ENCODE measurements around the gene CELF3. TPM values are rescaled to one million over a fixed set of nuclear protein-coding genes. Genes with fewer than 3 reads are reported as not detected.
A peak's percentile ranks its signal among the peaks of the same experiment; 100 is the strongest.
"Not testable (repeated sequence)": the region's sequence is repeated elsewhere in the genome, so short reads cannot be mapped to it uniquely, and the experiment has no call there.

The CELF3 gene
- not detected for total RNA-seq

GRCh38 chr1:151716771-151717631, at the start of gene CELF3:
Gene CELF3, minus strand, starts transcription at chr1:151716803. Its CDS starts 783 bp downstream, at chr1:151716020.
- no peak for DNase-seq (ENCODE audit: low spot score)

GRCh38 chr1:151763990-151764389, 47.4 kb upstream of the CELF3 start:
- DNase-seq (ENCODE audit: low spot score), result no peak

DNA sequence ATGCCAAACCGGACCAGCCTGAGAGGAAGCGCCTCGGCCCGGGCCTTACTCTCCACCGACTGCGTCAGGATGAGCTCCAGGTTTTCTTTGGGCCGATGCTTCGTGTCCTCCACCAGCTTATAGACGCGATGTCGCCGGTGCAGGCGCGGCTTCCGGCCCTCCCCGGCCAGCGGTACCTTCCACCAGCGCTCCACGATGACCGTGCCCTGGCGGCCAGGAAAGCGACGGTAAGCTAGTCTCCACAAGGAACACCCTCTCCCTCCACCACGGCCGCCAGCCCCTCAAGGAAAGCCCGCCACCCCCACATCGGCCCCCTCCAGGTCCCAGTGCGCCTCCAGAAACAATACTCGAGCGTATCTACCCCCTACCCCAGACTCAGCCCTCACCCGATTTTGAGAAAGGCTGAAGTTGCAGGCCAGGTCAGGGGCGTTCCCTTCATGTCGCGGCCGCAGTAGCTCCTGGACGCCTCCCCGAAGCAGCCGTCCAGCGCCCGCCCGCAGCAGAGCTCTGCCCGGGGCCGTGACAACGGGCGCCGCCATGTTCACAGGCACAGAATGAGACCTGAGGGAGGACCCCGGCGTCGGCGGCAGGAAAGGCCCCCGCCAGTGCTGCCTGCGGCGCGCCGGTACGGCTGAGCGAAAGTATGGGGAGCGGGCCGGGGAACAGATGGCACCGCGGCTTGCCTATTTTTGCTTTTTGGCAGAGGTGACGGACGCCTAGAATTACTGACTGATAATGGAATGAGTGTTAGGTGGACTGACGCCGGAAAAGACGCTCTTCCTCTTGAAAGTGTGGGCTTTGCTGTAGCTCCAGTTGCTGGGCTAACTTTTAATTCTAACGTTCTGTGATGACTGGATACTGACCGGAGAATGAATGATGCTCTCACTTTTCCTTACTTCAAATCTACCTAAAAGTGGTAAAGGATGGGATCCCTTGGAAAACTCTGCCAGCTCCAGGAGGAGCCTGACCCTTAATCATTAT, 46.6 kb upstream of the CELF3 start, which contains the start of gene MRPL9:
Gene MRPL9, minus strand, starts transcription at position 556 of the 981 bp plus-strand sequence. Its CDS starts 17 bp downstream, at position 539.
- DNase-seq (ENCODE audit: low spot score), result peak; percentile 83

DNA sequence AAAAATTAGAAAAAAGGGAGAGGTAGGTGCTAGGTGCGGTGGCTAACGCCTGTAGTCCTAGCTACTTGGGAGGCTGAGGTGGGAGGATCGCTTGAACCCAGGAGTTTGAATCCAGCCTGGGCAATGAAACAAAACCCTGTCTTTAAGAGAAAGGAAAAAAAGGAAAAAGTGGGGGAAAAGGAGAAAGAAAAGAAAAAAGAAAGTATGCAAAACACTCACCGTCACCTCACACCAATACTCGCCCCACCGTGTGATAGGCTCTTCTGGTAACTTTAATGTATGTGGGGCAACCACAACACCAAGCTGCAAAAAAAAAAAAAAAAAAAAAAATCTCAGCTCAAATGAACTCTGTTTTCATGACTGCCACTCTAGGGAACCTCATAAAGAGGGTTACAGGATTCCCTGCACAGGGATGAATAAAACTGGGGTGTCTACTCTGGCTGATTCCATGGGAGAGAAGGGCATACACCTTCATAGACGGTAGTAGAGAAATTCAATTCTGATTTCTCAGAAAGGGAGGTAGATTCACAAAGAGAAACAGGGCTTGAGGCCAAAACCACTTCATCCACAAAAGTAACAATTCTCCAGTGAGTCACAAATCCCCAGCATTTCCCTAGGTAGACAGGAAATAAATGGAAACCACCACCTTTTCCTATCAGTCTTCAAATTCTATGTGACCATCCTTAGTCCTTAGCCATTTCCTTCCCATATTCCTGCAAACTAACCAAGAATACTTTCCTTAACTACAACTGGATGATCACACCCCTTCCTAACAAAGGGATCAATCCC, 44.2 kb upstream of the CELF3 start:
- no peak for DNase-seq (ENCODE audit: low spot score)

DNA sequence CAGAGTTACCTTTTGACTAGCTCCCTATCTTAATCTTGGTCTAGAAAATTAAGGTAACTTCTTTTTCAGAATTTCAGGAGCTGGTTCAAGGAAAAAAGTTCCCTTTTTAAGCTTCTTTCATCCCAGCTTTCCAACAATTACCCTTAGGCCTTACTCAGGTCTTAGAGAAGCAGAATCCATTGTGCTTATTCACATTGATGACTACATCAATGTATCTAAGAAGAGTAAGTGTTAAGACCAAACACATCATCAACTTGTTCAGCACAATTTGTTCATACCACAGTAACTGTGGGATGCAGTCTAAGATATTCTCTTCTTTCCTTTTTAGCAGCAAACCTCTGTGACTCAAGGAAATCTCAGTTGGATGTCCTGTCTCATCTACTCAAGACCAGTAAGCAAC, 42.6 kb upstream of the CELF3 start:
- DNase-seq (ENCODE audit: low spot score), result no peak

- no peak for DNase-seq (ENCODE audit: low spot score)
Measured at GRCh38 chr1:151756291-151756690, 39.7 kb upstream of the CELF3 start.

- no peak for DNase-seq (ENCODE audit: low spot score)
Measured at GRCh38 chr1:151741516-151741915, 24.9 kb upstream of the CELF3 start.

DNA sequence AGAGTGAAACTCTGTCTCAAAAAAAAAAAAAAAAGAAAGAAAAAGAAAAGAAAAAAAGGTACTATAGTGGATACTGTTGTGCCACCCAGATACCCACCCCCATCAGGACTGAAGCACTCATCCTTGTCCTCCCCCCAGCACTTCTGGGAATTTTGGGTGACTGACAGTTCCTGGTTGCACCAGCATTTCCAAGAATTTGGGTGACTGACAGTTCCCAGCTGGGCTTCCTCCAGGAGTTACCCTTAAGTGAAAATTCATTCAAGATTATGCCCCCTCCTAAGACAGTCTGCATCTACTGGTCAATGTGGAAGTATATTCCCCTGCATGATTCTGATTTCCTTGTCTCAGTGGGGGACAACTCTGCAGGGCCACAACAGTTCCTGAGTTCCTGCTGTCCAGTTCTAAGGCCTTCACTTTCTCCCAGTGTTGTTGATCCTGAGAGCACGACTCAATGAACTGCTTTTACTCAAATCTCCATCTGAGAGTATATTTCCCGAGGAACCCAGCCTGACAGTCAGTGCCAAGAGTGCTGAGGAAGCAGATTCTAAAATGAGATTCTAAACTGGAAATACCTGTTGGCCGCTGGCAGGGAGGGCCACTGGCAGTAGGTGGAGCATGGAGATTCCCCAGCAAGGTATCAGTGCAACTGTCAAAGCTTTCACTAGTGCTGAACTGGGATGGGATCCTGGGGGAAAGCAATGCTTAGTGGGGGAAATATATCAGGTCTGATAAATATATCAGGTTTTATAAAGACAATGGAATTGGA, 23.2 kb upstream of the CELF3 start:
- DNase-seq (ENCODE audit: low spot score), result peak; percentile 66

DNA sequence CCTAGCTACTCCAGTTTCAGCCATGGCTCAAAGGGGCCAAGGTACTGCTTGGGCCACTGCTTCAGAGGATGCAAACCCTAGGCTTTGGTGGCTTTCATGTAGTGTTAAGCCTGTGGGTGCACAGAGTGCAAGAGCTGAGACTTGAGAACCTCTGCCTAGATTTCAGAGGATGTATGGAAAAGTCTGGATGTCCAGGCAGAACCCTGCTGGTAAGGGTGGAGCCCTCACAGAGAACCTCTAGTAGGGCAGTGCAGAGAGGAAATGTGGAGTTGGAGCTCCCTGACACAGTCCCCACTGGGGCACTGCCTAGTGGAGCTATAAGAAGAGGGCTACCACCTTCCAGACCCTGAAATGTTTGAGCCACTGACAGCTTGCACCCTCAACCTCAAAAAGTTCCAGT, 20.9 kb upstream of the CELF3 start:
- DNase-seq (ENCODE audit: low spot score), result no peak

- no peak for DNase-seq (ENCODE audit: low spot score)
Measured at GRCh38 chr1:151737026-151737425, 20.4 kb upstream of the CELF3 start.

DNA sequence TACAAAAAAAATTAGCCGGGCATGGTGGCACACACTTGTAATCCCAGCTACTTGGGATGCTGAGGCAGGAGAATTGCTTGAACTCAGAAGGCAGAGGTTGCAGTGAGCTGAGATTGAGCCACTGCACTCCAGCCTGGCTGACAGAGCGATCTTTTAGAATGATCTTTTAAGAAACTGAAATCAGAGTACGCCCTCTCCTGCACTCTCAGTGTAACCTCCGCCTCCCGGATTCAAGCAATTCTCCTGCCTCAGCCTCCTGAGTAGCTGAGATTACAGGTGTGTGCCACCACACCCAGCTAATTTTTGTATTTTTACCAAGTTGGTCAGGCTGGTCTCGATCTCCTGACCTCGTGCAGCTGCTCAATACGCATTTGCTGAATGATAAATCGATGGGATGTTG, 17.4 kb upstream of the CELF3 start:
- not testable (repeated sequence) for DNase-seq (ENCODE audit: low spot score)

DNA sequence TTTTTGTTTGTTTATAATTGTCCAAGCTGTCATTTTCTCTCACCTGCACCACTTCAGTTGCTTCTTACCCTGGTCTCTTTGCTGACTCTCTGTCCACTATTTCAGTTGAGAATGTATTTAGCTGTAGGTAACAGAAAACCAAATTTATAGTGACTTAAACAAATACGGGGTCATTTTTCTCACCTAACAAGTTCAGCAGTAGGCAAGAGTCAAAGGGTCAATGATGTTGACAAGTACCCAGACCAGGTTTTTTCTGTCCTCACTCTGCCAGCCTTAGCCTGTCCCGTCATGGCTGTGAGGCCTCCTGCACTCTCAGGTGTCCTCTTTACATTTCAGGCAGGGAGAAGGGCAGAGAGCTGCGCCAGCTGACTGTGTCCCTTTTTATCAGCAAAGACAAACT, 16.5 kb upstream of the CELF3 start:
- DNase-seq (ENCODE audit: low spot score), result no peak

- DNase-seq (ENCODE audit: low spot score), result no peak
Measured at GRCh38 chr1:151729966-151730291, 13.3 kb upstream of the CELF3 start.

DNA sequence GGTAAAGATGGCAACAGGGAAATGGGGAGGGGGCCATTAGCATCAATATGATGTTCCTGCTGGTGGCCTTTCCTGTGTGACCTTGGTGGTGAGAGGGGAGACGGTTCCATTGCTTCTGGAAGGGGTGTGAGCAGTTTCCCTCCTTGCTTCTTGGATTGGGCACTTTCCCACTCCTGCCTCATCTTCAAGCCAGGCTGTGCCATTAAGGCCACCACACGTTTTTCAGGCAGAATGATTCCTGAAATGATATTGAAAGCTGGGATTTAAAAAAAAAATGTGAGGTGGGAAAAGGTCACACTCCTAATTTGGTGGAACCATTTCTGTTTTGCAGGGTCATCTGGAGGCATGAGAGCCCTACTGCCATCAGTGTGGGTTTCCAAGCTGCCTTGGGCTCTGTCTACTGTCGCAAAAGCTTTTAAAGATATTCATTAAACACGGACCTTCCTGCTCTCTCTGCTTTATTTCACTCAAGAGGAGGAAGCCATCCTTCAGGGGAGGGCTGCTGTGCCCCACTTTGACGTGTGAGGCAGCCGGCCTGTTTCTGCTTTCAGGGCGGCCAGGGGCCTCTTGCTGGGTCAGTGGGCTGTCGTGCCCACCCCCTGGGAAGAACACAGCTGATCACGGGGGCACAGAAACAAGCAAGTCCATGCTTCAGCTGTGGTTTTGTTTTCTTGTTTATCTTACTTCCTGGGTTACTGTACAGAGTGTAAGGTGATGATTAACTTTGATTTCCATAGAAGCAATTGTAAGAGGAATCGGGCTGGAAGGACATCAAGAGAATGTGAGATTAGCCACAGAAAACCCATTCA, 12.8 kb upstream of the CELF3 start:
- no peak for DNase-seq (ENCODE audit: low spot score)

- no peak for DNase-seq (ENCODE audit: low spot score)
Measured at GRCh38 chr1:151728151-151729054, 11.8 kb upstream of the CELF3 start.

DNA sequence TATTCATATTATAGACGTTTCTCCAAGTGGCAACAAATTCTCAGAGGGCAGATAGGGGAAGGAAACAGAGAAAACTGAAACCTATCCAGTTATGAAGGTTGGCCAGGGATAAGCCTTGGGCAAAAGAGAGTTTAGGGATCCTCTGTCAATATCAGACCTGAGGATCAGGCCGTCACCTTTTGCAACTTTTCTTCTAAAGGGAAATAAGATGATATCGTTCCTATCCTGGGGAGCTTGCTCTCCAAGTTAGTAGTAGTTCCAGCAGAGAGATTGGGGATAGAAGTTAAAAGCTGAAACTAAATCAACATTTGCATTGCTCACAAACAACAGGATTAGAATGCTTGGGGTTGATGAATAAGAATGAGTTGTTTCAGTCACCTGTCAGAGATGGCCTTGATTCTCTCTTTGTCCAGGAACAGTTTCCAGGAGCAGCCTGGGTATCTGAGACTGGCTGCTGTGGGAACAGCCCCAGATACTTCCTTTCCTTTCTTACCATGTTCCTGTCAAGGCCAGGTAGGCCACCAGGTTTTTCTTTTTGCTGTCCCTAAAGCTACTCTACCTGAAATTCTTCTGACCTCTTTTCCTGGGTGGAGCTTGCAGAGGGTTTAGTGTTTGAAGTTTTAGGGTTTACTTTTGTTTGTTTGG, 7.2 kb upstream of the CELF3 start:
- DNase-seq (ENCODE audit: low spot score), result no peak

DNA sequence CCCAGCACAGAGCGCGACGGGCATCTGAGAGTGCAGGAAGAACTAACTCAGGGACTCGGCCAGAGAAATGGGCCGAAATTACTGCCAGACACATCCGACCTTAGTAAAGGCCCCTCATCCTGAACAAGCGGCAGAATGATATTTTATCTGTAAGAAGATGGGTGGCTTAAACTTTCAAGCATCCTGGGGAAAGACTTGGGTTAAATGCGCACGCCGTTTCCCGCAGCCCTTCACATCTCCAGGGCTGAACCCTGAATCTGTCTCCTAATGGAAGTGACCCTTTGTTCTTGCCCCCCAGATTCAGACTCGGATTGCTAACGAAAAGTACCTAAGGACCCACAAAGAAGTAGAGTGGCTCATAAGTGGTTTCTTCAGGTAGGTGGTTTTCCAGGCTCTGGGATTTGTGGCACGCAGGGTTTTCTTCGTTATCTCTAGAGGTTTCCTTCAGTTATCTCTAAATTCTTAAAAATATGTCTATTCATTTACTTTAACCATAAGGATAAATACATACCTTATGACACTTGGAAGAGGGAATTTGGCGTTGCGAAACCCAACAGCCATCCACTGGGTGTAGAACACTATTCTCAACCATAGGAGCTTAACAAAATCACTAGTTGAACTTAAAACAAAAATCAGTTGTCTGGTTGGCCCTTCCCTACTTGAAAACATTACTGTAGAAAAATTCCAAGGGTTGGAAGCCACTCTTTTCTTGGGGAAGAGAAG, 5.3 kb upstream of the CELF3 start:
- no peak for DNase-seq (ENCODE audit: low spot score)
